Activated B cell treated with CpG ODN at 0.5 μM for 24 hours (primary cell): ENCODE results near the gene ACTL6A. TPM values are rescaled to one million over a fixed set of nuclear protein-coding genes. Genes with fewer than 3 reads are reported as not detected.

Source experiments
- ATAC-seq: fragments of 200-7000 bp; cut with Tn5 transposase; one replicate; pipeline ENCODE4 v1.10.0; 2021; ENCODE audit warnings: low read depth, mild to moderate bottlenecking, moderate library complexity
- CTCF ChIA-PET: fragments of 350-600 bp; sonication (Branson Sonifier 250); formaldehyde crosslinking; loops from one replicate; lab custom pipeline; 2021; ENCODE audit warnings: antibody characterized with exemption; lab: Charles Lee
- POLR2A ChIA-PET: fragments of 350-600 bp; sonication (Branson Sonifier 250); formaldehyde crosslinking; loops from one replicate; lab custom pipeline; 2021; ENCODE audit warnings: antibody characterized with exemption; lab: Charles Lee
- DNase-seq: peaks from one replicate; pipeline ENCODE4 v3.0.0; 2022
- H3K27ac Mint-ChIP-seq: one replicate; pipeline ENCODE4 v1.8.0; 2020; ENCODE audit warnings: mixed read lengths
- H3K27me3 Mint-ChIP-seq: one replicate; pipeline ENCODE4 v1.8.0; 2021; ENCODE audit warnings: mixed read lengths
- H3K36me3 Mint-ChIP-seq: one replicate; pipeline ENCODE4 v1.8.0; 2021; ENCODE audit warnings: low read depth, mixed read lengths
- H3K4me1 Mint-ChIP-seq: one replicate; pipeline ENCODE4 v1.8.0; 2021; ENCODE audit warnings: mixed read lengths
- H3K4me3 Mint-ChIP-seq: one replicate; pipeline ENCODE4 v1.8.0; 2020; ENCODE audit warnings: mild to moderate bottlenecking, mixed read lengths
- H3K9me3 Mint-ChIP-seq: one replicate; pipeline ENCODE4 v1.8.0; 2020; ENCODE audit warnings: mixed read lengths
- CTCF ChIP-seq: fragments of 200-600 bp; IDR thresholded peaks from one replicate; pipeline ENCODE4 v1.8.0; 2022; ENCODE audit warnings: antibody characterized with exemption, mild to moderate bottlenecking
- intact Hi-C: fragments of 100-400 bp; cut with micrococcal nuclease; formaldehyde crosslinking; loops from one replicate; pipeline ENCODE4 v1.15.1; 2024
- total RNA-seq: library from RNA; stranded (reverse); gene quantifications from 2 replicates; pipeline ENCODE4 v1.2.3, GENCODE V29; 2022

Gene ACTL6A
- total RNA-seq, 1 donor from 2014 or later: 55.0 TPM

DNA sequence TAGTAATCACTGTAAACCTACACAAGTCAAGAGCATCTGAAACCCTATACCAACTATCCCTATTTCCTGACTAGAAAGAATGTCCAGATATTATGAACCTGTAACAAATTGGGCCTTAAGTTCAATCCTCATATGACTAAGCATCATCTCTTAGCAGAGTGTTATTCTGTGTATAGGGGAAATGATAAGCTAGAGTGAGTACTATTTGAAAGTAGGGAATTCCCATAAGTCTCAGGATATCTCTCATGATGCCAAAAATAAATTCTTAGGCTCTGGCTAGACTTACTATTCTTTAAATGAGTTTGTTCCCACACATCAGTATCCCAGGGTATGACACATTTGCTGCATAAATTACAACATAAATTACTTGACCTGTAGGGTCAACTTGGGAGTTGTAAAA lies 26.4 kb downstream of the ACTL6A start:
- intact Hi-C loops: no loop called here
- CTCF ChIA-PET: no interaction called here
- Mint-ChIP-seq H3K4me1 (no peaks in the 10 kb centered on the region), H3K27me3 (no peaks in the 10 kb centered on the region), H3K27ac (no peak overlapping the region), H3K36me3 (peaks cover 72% of the 10 kb centered on the region), H3K4me3 (no peak overlapping the region), H3K9me3 (no peaks in the 10 kb centered on the region)
- DNase-seq: no peak
- no peak for TF ChIP-seq CTCF
- POLR2A ChIA-PET: interaction anchor here (1.2 kb wide), 1 partner anchor 15 kb away, joined by 3 read pairs; the partner anchor contains the start of genes MRPL47 and NDUFB5
- no peak for ATAC-seq

DNA sequence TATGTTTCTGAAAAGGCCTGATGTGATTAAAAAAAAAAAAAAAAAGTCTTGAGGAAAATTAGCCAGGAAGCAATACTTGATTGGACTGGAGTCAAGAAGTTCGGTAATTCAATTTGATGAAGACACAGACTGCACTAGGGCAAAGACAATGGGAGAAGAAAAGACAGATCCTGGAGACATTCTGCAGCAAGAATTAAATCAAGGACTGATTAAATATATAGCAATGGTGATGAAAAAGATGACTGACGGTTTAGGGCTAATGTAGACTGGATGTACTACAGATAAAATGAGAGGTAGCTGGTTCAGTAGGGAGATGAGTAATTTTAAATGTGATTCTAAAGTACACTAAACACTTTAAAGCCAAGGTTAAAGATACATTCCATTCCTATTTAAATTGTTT lies 27.9 kb downstream of the ACTL6A start:
- ATAC-seq: no peak
- H3K27ac Mint-ChIP-seq: no peak overlapping the region
- H3K36me3 Mint-ChIP-seq: peaks cover 76% of the 10 kb centered on the region
- POLR2A ChIA-PET: no interaction called here
- intact Hi-C loops: no loop called here
- CTCF ChIA-PET: no interaction called here
- H3K4me1 Mint-ChIP-seq: no peaks in the 10 kb centered on the region
- H3K4me3 Mint-ChIP-seq: no peak overlapping the region
- DNase-seq: no peak
- TF ChIP-seq CTCF: no peak
- no peaks in the 10 kb centered on the region for H3K27me3 Mint-ChIP-seq
- H3K9me3 Mint-ChIP-seq: no peaks in the 10 kb centered on the region

DNA sequence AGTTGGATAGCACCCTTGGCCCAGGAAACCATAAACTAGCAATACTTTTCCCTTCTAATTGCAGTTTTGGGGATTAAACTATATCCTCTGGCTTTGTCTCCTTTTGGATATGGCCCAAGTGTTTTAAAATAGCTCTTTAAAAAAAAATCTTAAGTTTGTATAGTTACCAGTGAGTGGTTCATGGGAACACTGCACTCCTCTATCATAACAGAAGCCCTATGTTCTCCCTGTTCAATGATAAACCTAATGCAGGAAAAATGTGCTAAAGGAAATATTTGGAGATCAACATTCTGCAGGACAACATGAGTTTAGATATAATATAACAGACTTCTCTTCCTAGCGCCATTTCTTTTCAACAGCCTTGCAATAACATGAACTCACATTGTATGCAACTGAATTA lies 28.6 kb downstream of the ACTL6A start:
- H3K4me3 Mint-ChIP-seq: no peak overlapping the region
- ChIA-PET CTCF (no interaction called here), POLR2A (no interaction called here)
- DNase-seq (no peak), ATAC-seq (no peak)
- intact Hi-C loops: no loop called here
- no peaks in the 10 kb centered on the region for H3K27me3 Mint-ChIP-seq
- TF ChIP-seq CTCF: no peak
- H3K27ac Mint-ChIP-seq: no peak overlapping the region
- no peaks in the 10 kb centered on the region for H3K4me1 Mint-ChIP-seq
- H3K9me3 Mint-ChIP-seq: no peaks in the 10 kb centered on the region
- peaks cover 74% of the 10 kb centered on the region for H3K36me3 Mint-ChIP-seq

DNA sequence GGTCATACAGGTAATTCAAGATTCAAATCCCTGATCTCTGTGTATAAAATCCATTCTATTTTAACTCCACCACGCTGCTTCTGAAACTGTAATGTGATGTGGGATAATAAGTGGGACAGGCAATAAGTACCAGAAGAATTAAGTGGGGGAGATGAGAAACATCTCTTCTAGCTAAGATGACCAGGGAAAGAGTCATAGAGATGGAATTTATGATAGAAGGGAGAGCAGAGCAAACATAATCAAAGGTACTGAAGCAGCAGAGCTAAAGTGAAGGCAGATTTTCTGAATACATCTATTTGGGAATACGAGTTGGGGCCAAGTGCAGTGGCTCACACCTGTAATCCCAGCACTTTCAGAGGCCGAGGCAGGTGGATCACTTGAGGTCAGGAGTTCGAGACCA lies 36.8 kb downstream of the ACTL6A start:
- H3K27me3 Mint-ChIP-seq: no peaks in the 10 kb centered on the region
- ChIA-PET CTCF (no interaction called here), POLR2A (interaction anchor here (0.7 kb wide), 1 partner anchor 221 kb away, joined by 3 read pairs; no protein-coding TSS in a partner anchor)
- no peak overlapping the region for H3K27ac Mint-ChIP-seq
- peaks cover 9% of the 10 kb centered on the region for H3K4me1 Mint-ChIP-seq
- H3K9me3 Mint-ChIP-seq: no peaks in the 10 kb centered on the region
- no peak for DNase-seq
- no peak for ATAC-seq
- no peak for TF ChIP-seq CTCF
- no peak overlapping the region for H3K4me3 Mint-ChIP-seq
- H3K36me3 Mint-ChIP-seq: peaks cover 67% of the 10 kb centered on the region
- intact Hi-C loops: no loop called here

GRCh38 chr3:179603321-179603720 lies 40.6 kb downstream of the ACTL6A start:
- CTCF ChIA-PET: no interaction called here
- peaks cover 48% of the 10 kb centered on the region for H3K36me3 Mint-ChIP-seq
- no peak for TF ChIP-seq CTCF
- DNase-seq: no peak
- H3K4me1 Mint-ChIP-seq: peaks cover 41% of the 10 kb centered on the region
- H3K9me3 Mint-ChIP-seq: no peaks in the 10 kb centered on the region
- H3K27ac Mint-ChIP-seq: no peak overlapping the region
- intact Hi-C loops: loop anchor here (1.0 to 5.0 kb wide), 2 partner anchors 165 to 336 kb away; no protein-coding TSS in a partner anchor
- H3K4me3 Mint-ChIP-seq: peak overlapping the region; percentile 99
- H3K27me3 Mint-ChIP-seq: no peaks in the 10 kb centered on the region
- ATAC-seq: no peak
- POLR2A ChIA-PET: interaction anchor here (0.6 to 0.7 kb wide), 2 partner anchors 577 to 1218 kb away, joined by 3 to 5 read pairs; no protein-coding TSS in a partner anchor
